Upper lobe of left lung (tissue), 6 donors: ENCODE data around the gene IGFLR1. TPM values are rescaled to one million over a fixed set of nuclear protein-coding genes. Genes with fewer than 3 reads are reported as not detected.
A peak's percentile ranks its signal among the peaks of the same experiment; 100 is the strongest.

ENCODE experiments used
- ATAC-seq, 2 donors: fragments of 200-7000 bp; cut with Tn5 transposase; one replicate each; pipeline ENCODE4 v1.9.1; 2022; ENCODE audit warnings: mild to moderate bottlenecking in 2 of 2, moderate library complexity in 2 of 2; ENCODE audit not compliant: low FRiP score in 2 of 2
- DNase-seq, 2 donors: peaks; one replicate each; pipeline ENCODE4 v3.0.0-alpha.2; 2019 to 2020
- H3K27ac ChIP-seq, 4 donors: fragments of 200-600 bp; sonication (generic); one replicate each; pipeline ENCODE4 v1.5.1; 2016 to 2019
- H3K27me3 ChIP-seq, 4 donors: fragments of 200-600 bp; sonication (generic); one replicate each; pipeline ENCODE4 v1.5.1; 2017 to 2019
- H3K36me3 ChIP-seq, 4 donors: fragments of 200-600 bp; sonication (generic); one replicate each; pipeline ENCODE4 v1.5.1; 2016 to 2019
- H3K4me1 ChIP-seq, 4 donors: fragments of 200-600 bp; sonication (generic); one replicate each; pipeline ENCODE4 v1.5.1; 2018 to 2019
- H3K4me3 ChIP-seq, 4 donors: fragments of 200-600 bp; sonication (generic); one replicate each; pipeline ENCODE4 v1.5.1; 2017 to 2019; ENCODE audit warnings: mild to moderate bottlenecking in 2 of 4, moderate library complexity in 1 of 4
- H3K9me3 ChIP-seq, 4 donors: fragments of 200-600 bp; sonication (generic); one replicate each; pipeline ENCODE4 v1.5.1; 2018 to 2019
- CTCF ChIP-seq, 6 experiments: fragments of 450-650 bp in 4 of 6; fragments of 200-600 bp in 2 of 6; sonication (generic) in 2 of 6; IDR thresholded peaks; one replicate each; pipeline ENCODE4 v1.5.1; 2016 to 2019; ENCODE audit warnings: antibody characterized with exemption in 6 of 6
- EP300 ChIP-seq, 4 donors: sonication (generic); formaldehyde crosslinking; IDR thresholded peaks; one replicate each; pipeline ENCODE4 v1.5.1; 2017; ENCODE audit warnings: antibody characterized with exemption in 4 of 4, control low read depth in 2 of 4
- POLR2A ChIP-seq, 4 donors: fragments of 450-650 bp; IDR thresholded peaks; one replicate each; pipeline ENCODE4 v1.5.1; 2016 to 2017; ENCODE audit warnings: antibody characterized with exemption in 4 of 4, mild to moderate bottlenecking in 2 of 4
- POLR2AphosphoS5 ChIP-seq, 2 donors: sonication (generic); formaldehyde crosslinking; IDR thresholded peaks; one replicate each; pipeline ENCODE4 v1.5.1; 2017; ENCODE audit warnings: antibody characterized with exemption in 2 of 2
- WGBS, 2 donors: methylation state at CpG; one replicate each; pipeline ENCODE4 v1.1.5; 2017 to 2018; 5-methylcytosine and 5-hydroxymethylcytosine counted together
- total RNA-seq, 6 donors: library from RNA; depleted of rRNA in 4 of 6; stranded (reverse); fragments of >200 nt in 4 of 6; gene quantifications; one replicate each; pipeline versions ENCODE4 v1.1.0 to v1.2.1, GENCODE V29; 2016 to 2021
- donor health status: DM: no; HTN: no; CAD: no; lungs with moderate emphysema.
- donor health status: DM: no; HTN: yes; CAD: no; lungs with severe emphysema.

Gene IGFLR1
- total RNA-seq: 10 to 100 TPM in 5 of 6 donors, 1 to 10 TPM in 1; 6.4 to 28.4 (median 18.8) TPM

DNA sequence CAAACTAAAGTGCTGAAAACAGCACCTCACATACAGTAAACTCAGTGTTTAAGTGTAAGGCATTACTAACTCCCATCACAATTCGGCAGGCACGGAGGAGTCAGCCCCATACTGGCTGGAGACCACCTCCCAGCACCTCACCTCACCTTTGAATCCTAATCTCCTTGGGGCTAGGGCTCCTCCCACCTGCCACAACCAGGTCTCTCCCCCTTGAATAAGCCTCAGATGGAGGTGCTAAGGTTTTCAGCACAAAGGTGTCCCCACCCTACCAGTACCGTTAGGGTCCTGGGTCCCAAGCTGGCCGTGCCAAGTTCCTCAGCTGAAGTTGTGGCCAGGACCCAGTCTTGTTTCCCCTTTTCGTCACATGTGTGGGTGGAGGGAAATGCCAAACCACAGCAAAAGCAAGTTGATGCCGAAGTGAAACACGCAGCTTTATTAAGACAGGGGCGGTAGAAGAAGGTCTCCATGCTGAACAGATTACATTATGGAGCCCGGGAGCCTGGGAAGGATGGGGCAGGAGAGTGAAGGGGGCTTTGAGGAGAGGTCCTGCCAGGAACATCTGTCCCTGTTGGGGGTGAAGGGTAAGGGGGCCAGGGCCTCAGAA, at the start of gene IGFLR1:
Gene IGFLR1 (minus strand): TSS at position 332 of the 604 bp plus-strand sequence. CDS start 1,272 bp downstream, outside the sequence.
- peaks cover 2 to 24% (median 16%) of the 10 kb centered on the region in 4 donors for H3K36me3 ChIP-seq
- peak within 1 kb of the TSS; percentile 79 to 91 (median 88) for H3K27ac ChIP-seq
- H3K4me1 ChIP-seq: peaks cover 30 to 60% (median 45%) of the 10 kb centered on the region in 4 donors
- DNase-seq (peak in 1 of 2 donors; percentile 73), ATAC-seq (no peak)
- 60 to 77% methylated on average over 9 of the region's 9 CpGs for WGBS, 2 donors
- no peaks in the 10 kb centered on the region for H3K9me3 ChIP-seq
- H3K4me3 ChIP-seq: peak within 1 kb of the TSS in 3 of 4 donors; percentile 68 to 77 (median 70)
- TF ChIP-seq POLR2A (IDR thresholded peaks at IDR 0.05): peak in 1 of 4 donors; percentile 52
- TF ChIP-seq POLR2AphosphoS5 (IDR thresholded peaks at IDR 0.05): peak in 1 of 2 donors; percentile 24
- TF ChIP-seq EP300 (IDR thresholded peaks at IDR 0.05): no peak
- TF ChIP-seq CTCF (IDR thresholded peaks at IDR 0.05): no peak
- no peaks in the 10 kb centered on the region for H3K27me3 ChIP-seq

DNA sequence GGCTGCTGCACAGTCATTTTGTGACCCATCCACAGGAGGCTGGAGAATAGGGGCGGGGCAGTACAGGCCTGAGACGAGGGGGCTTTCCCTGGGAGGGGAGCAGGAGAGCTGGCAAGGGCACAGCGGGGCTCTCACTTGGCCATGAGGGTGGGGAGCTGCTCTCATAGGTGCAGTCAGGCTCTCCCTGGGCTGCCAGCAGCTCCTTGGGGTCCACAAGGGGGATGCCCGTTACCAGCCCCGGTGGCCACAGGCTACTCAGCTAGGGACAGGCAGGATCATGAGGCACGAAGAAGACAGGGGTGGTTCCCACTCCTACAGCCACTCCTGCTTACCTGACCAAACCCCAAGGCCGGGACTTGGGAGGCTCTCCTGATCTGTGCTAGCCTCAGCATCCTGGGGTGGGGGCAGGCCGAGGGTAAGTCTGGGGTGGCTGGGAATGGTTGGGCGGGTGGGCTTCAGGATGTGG, 49.6 kb upstream of the IGFLR1 start:
- H3K27me3 ChIP-seq: peaks cover 0 to 5% (median 0%) of the 10 kb centered on the region in 4 donors
- ATAC-seq (no peak), DNase-seq (no peak)
- no peaks in the 10 kb centered on the region for H3K9me3 ChIP-seq
- H3K4me3 ChIP-seq: no peak overlapping the region
- no peaks in the 10 kb centered on the region for H3K36me3 ChIP-seq
- WGBS, 2 donors: 93% methylated on average over 9 of the region's 9 CpGs; no CpG with 5 or more reads in 1 of the 2 donors
- TF ChIP-seq POLR2A (IDR thresholded peaks at IDR 0.05): no peak
- no peak for TF ChIP-seq POLR2AphosphoS5 (IDR thresholded peaks at IDR 0.05)
- TF ChIP-seq CTCF (IDR thresholded peaks at IDR 0.05): no peak
- no peak for TF ChIP-seq EP300 (IDR thresholded peaks at IDR 0.05)
- H3K4me1 ChIP-seq: no peaks in the 10 kb centered on the region
- no peak overlapping the region for H3K27ac ChIP-seq

DNA sequence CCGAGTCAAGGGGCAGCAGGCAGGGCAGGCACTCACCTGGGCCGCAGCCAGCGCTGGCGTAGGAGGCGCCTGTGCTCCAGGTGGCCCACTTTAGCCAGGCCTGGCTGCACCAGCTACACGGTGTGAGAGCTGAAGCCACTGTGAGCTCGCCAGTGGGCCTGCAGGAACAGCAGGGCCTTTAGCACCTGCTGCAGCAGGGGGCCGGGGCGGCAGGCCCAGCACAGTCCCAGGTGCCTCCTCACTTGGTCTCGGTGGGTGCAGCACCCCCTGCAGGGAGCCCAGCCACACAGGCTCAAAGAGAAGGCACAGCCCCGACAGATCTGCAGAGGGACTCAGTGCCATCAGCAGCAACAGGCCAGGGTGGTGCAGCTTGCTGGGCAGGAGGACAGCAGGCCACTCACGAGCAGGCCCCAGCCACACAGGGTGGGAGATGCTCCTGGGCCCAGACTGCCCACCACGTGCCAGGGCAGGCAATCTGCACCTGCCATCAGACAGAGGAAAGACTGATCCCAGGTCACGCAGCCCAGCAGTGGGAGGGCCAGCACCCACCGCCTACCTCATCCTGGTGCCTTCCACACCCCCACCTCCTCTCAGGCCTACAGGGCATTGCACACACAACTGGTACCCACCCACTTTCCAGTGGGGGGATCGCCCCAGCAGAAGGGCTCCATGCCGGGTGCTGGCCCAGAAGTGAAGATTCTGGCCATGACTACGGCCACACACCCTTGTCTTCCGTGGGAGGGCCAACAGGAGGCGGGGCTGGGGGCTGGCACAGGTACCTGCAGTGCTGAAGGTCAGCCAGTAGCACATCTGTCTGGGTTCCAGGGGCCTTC, 48.9 kb upstream of the IGFLR1 start:
- DNase-seq (peak in 1 of 2 donors; percentile 74), ATAC-seq (no peak)
- TF ChIP-seq EP300 (IDR thresholded peaks at IDR 0.05) (no peak), CTCF (IDR thresholded peaks at IDR 0.05) (no peak), POLR2A (IDR thresholded peaks at IDR 0.05) (no peak), POLR2AphosphoS5 (IDR thresholded peaks at IDR 0.05) (no peak)
- Histone ChIP-seq H3K27ac (no peak overlapping the region), H3K36me3 (peaks cover 0 to 2% (median 0%) of the 10 kb centered on the region in 4 donors), H3K27me3 (no peaks in the 10 kb centered on the region), H3K4me3 (no peak overlapping the region), H3K9me3 (no peaks in the 10 kb centered on the region), H3K4me1 (no peaks in the 10 kb centered on the region)
- WGBS, 2 donors: 71 to 100% methylated on average over 2 to 19 of the region's 20 CpGs

- 88 to 96% methylated on average over 5 to 11 of the region's 19 CpGs for WGBS, 2 donors
- ATAC-seq: no peak
- H3K9me3 ChIP-seq: no peaks in the 10 kb centered on the region
- peaks cover 0 to 9% (median 2%) of the 10 kb centered on the region in 4 donors for H3K36me3 ChIP-seq
- no peak overlapping the region for H3K4me3 ChIP-seq
- no peak overlapping the region for H3K27ac ChIP-seq
- no peak for TF ChIP-seq EP300 (IDR thresholded peaks at IDR 0.05)
- TF ChIP-seq POLR2AphosphoS5 (IDR thresholded peaks at IDR 0.05): no peak
- H3K4me1 ChIP-seq: no peaks in the 10 kb centered on the region
- H3K27me3 ChIP-seq: no peaks in the 10 kb centered on the region
- DNase-seq: peak in 1 of 2 donors; percentile 72
Observed at GRCh38 chr19:35789978-35790944, 48.0 kb upstream of the IGFLR1 start.
